Kasumi-1 (cell line): ENCODE results near the gene TEX29.

Source experiments
- DNase-seq, 2 experiments: peaks; one replicate each; lab custom pipeline; 2025; lab: John Stamatoyannopoulos, UW

TEX29 gene

DNA sequence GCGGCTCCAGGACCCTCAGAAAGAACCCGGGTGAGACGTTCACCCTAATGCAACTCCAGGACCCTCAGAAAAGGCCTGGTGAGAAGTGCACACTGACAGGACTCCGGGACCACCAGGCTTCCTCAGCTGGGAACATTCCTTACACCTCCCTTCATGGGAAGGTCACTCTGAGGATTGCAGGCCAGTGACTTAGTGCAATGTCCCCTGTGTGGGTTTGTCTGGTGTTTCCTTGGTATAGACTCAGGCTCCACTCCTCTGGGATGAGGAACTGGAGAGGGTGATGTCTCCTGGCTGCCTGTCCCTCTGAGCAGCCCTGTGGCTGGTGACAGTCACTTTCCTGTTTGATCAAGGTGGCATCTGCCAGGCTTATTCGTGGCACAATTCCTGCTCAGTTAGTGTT, 49.7 kb downstream of the TEX29 start:
- DNase-seq, result no peak

DNA sequence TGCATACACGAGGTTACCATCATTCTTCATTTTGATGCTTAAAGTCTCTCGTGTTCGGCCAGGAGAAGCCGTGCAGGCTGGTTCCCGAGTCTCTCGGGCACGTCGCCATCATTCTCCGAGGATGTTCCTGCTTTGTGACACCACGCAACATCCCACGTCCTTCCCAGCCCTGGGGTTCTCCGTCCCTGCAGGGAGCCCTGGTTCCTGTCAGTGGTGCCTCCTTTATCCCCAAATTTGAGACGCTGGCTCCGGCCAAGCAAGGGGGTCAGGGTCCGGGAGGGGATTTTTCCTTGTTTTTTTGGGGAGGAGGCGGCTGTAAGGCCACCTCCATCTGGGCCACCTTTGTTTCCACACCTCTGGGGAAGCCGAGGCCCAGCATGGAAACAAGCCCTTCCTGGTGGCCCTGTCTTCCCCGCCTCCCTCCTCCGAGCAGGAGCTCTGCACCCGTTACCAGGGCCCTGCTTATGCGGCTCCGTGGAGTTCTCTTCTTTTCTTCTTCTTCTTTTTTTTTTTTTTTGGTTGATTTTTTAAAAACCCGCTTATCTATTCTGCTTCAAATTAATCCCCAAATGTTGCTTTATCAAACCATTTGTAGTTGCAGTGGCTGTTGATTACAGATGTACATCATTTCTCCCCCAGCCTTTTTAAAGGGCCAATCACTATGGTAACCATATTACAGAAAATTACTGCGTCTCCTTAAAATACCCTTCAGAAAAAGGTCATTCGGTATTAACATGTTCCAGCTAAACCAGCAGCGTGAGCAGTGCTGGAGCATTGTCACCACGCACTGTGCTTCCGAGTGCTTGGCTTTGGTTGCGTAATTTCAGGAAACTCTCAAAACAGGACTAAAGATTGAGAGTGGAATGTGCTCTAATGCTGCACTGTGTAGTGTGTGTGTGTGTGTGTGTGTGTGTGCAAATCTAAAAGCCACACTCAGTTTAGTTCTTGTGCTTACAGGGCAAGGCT, 50.4 kb downstream of the TEX29 start:
- DNase-seq, result no peak

DNA sequence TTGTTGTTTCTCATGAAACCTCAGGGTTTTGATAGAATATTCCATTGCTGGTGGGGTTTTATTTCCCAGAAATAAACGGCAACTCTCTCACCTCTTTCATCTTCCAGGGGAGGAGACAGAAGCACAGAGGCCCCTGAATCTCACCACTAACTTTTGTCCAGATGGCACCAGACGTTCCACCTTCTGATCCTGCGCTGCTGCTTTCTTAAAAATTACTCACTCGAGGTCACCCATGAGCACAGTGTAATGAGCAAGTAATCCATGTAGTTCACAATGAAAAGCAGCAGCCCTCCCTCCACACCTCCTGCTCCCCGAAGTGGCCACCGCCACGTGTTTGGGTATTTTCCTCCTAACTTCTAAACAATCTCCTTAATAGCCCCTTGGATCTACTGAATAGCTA, 51.3 kb downstream of the TEX29 start:
- DNase-seq, result no peak

DNA sequence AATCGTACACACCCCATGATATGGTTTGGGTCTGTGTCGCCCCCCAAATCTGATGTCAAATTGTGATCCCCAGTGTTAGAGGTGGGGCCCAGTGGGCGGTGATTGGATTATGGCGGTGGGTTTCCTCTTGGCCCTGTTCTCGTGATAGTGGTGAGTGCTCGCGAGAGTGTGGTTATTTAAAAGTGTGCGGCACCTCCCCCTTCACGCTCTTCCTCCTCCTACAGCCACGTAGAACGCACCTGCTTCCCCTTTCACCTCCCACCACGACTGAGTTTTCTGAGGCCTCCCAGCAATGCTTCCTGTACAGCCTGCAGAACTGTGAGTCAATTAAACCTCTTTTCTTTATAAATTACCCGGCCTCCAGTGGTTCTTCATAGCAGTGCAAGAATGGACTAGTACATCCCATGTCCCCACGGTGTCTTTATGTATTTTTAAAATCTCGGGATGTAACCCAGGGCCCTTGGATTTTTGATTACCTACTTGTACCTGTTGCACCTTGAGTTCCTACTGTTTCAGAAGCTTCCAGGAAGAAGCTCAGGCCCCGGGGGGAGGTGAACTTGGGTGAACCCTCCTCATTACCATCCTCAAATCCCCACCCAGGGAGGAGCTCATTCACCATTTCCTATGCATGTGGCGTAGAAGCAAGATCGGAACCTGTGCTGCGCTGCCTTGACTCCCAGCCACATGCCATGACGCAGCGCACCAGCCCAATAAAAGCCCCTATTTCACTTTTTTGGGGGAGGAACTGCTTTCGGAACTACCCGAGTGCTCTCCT, 52.4 kb downstream of the TEX29 start:
- DNase-seq, result no peak

DNA sequence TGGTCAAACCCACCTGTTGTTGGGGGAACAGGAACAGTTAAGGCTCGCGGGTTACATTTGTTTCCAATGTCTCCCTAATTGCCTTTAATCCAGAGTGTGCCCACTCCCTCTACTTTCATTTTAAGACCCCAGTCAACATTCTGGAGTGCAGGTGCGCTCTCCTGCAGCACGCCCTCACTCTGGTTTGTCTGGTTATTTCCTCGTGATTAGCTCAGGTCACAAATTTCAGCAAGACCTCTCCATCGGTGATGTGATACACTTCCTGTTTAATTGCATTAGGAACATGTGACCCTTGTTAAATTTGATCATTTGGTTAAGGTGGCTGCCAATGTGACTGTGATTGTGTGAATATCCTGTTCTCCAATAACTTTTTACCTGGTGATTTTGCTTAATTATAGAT, 53.0 kb downstream of the TEX29 start:
- no peak for DNase-seq

DNA sequence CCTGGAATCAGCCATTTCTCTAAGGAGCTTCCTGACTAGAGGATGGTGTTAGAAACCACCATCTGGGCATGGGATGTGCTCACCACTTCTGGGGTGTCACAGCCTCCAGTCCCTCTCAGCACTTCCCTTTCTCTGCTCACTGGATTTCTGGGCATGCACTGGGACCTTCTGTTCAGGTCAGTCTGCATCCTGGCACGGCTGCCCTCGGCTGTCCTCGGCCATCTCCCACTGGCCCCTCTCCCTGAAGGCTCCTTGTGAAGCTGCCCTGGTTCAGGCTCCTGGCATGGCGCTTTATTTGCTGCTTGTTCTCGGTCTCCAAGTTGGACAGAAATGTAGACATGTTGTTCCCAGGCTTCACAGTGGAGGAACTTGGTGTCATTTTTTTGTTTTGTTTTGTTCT, 60.0 kb downstream of the TEX29 start:
- DNase-seq, result no peak

DNA sequence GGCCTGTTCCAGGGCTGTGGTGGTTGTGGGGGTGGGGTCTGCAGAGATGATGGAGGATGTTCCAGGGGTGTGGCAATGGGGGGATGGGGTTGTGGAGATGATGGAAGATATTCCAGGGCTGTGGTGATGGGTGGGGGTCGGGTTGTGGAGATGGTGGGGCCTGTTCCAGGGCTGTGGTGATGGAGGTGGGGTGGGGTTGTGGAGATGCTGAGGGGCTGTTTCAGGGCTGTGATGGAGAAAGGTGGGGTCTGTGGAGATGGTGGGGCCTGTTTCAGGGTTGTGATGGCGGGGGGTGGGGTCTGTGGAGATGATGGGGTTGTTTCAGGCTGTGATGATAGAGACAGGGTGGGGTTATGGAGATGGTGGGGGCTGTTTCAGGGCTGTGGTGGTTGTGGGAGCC, 62.0 kb downstream of the TEX29 start:
- DNase-seq, result no peak

DNA sequence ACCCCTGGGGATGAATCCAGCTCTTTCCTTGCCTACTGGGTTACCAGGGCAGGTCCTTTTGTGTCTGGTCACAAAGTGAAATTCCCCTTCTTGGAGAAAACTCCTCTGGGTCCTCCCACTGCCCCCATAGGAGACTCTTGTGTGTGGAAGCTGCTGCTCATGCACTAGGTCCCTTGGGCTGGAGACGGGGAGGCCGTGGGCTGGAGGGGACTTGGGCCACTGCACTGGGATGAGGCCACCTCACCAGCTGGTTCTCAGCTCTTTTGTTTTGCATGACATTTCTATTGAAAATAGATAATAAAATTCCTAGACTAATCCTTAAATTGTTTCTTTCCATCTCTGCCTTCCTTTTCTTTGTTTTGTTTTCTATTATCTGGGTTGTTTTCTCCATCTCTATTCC, 62.4 kb downstream of the TEX29 start:
- no peak for DNase-seq

DNA sequence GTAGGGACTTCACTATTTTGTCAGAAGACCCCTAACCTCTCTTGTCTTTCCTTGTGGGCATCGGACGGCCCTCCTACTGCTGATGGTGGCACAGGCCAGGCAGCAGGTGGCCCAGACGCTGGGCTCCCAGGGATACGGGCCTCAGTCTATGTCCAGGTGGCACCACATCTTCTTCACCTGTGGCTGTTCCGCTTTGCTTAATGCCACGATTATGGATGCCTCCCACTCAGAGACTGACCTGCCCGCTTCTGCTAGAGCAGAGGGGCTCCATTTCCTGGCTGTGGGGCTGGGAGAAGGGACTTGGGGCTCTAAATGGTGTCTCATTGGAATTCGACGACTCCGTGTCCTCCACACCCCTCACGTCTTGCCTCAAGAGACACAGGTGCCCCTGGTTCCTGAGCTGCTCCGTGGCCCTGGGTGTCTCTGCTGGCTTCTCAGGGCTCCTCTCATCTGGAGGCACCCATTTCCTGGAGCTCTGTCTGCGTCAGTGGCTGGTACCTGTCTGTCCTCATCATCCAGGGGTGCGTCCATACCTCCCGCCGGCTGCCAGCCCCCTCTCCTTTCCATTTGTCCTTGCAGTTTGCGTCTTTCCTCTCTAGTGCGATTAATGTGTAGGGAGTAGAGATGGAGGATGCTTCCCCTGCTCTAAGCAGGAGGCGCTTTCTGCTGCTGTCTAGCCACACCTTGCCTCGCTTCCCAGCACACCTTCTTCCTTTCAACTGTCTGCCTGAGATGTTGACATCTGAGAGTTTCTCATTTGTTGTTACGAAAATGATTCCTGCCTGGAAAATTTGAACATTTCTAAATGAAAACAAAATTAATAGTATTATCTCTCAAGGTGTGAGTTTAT, 63.4 kb downstream of the TEX29 start:
- DNase-seq, result no peak

DNA sequence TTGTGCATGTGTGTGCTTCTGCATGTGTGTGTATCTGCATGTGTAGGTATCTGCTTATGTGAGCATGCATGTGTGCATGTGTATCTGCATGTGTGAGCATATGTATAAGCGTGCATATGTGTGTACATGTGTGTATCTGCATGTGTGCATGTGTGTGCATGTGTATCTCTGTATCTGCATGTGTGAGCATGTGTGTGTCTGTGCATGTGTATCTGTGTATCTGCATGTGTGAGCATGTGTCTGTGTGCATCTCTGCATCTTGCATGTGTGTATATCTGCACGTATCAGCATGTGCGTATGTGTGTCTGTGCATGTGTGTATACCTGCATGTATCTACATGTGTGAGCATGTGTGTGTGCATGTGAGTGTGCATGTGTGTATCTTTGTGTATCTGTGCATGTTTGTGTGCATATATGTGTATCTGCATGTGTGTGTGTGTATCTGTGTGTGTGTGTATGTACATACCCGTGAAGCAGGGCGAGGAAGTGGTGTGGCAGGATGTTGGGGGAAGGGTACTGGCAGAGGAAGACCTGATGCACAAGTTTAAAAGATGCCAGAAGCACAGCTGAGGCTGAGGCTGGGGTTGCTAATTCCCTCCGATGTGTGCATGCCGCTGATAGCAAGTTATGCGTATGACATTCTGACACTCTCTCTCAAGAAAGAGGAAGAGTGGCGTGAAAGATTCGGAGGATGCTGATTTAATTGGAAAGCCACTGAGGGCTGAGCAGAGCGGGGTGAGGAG, 64.2 kb downstream of the TEX29 start:
- DNase-seq, result no peak

DNA sequence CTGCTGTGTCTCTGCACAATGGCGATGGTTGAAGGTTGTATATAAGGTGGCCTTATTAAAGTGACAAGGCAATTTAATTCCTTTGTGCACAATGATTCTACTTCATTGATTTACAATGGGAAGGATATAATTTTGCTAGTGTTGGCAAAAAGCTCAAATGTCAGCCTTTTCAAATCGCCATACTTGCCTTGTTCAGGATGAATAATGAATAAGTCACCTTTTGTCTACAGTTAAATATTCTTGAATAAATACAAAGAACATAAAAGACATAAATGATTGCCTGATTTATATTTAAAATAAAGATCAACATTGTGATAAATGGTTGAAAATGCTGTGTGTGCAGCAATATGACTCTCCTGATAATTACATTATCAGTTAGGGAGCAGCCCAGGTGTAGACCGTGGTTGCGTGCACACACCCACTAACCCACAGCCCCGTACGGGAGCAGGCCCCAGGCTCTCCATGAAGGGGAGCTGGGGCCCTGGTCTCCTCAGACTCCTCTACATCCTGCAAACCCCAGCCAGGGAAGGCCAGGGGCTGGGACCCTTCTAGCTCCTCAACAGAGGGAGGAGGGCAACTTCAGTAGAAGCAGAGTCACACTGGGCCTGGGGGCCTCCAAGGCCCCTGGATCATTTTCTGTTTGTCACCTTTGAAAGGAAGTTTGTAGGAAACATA, 64.9 kb downstream of the TEX29 start:
- no peak for DNase-seq

DNA sequence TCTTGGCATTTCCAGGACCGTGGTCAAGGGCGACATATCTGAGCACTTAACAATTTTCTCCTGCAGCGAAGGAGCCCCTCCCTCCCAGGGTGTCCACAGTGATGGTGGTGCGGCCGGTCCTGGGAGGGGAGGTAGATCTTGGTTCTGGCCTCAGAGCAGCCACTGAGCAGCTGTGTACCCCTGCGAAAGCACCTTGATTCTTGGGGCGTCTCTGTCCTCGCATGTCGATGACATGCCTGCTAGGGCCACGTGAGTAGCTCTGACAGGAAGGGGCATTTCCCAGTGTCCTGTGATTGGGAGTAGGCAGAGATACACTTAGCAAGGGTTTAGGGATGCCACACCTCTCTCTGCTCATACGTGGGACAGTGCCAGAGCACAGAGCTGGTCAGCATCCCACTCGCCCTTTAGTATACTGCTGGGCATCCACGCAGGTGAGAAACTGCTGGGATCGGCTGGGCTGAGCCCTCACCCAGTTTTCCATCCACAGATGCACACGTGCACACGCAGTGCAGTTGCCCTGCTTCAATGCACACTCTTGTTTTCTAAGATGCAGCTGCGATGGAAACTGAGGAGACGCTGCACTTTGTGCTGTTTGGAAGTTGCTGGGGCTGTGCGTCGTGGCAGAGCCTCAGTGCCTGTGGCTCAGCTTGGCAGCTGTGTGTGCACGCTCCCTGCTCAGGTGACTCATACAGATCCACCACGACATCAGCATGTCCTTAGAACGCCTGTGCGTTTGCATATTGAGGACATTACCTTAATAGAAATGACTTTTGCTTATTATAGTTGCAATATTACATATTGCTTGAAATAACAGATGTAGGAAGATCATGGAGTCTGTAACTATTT, 66.8 kb downstream of the TEX29 start:
- no peak for DNase-seq

DNA sequence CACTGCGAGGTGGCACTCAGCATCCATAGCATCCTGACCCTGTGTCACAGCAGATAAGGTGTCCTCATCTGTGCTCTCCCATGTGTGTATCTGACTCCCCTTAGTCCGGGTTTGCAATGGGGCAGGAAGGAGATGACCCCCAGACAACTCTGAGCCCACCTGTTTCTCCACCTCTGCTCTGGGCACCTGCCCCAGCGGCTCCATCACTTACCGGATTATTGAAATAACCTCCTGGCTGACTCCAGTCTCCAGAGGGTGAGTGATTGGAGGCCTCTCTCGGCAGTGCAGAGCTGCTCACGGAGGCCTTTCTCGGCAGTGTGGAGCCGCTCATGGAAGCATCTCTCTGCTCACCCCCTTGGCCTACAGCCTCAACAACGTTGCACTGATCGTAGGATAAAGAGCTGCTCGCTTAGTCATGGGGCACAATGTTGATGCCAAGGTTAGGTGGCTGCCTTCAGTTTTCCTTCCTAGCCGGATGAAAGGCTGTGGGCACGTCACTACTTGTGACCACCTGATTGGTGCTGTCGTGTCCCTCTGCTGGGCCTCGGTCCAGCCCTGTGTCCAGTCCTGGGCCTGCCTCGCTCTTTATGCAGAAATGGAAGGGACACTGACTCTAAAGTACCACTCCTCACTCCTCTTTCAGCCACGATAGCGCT, 67.6 kb downstream of the TEX29 start:
- no peak for DNase-seq

DNA sequence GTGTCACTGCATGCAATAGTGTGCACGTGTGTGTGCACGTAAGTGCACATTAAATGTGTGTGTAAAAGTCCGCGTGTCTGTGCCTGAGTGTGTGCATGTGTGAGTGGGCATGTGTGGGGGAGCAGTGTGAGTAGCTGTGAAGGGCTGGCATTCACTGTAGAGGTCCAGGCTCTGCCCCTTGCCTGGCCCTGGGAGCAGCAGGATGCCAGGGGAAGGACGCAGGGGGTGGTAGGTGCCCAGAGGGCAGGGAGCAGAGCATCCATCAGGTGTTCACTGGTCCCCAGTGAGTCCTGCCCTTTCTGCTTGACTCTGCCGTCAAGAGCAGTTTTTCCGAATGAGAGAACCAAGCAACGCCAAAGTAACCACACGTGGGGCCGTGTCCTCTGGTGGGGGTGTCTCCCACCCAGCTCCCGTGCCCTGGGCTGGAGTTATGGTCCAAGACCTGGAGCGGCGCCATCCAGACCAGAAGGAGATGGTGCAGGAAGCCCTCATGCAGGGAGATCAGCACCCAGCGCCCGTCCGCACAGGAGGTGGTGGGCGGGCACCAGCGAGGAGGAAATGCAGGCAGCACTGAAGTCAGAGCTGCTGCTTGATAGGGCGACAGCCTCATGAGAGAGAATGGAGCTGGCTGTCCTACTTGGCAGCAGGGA, 68.5 kb downstream of the TEX29 start:
- no peak for DNase-seq

DNA sequence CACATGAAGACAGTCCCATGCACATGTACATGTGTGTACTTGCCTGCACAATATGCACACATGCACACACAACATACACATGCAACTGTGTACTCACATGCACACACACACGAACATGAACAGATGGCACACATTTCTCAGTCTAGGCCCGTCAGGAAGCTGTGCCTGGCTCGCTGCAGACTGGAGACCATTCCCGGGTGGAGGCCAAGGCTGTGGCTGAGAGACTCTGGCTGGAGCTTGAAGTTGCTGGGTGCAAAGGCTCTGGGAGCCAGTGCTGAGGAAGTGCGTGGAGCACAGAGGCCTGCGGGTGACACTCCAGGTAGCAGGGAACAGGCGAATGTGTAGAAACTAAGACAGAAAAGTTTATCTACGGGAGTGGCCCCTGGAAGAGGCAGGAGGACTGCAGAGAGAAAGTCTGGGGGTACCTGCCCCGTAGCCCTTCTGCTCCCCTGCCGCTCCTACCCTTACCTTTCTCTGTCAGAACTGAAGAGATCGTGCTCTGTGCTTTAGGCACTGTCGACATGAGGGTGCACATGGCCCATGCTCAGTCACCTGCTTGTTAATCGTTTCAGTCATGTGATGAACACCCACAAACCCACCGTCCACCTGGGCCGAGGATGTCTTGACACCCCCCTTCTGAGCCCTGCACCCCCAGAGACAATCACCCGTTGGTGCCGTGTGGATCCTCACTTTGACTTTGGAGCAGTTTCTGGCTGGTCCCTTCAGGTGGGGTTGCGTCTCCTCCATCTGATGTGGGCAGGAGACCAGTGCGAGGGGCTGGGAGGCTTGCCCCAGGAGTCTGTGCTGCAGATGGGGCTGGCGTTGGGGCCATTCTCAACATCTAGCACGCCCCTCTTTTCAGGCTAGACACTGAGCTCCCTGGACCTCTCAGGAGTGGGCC, 69.4 kb downstream of the TEX29 start:
- DNase-seq, result no peak

DNA sequence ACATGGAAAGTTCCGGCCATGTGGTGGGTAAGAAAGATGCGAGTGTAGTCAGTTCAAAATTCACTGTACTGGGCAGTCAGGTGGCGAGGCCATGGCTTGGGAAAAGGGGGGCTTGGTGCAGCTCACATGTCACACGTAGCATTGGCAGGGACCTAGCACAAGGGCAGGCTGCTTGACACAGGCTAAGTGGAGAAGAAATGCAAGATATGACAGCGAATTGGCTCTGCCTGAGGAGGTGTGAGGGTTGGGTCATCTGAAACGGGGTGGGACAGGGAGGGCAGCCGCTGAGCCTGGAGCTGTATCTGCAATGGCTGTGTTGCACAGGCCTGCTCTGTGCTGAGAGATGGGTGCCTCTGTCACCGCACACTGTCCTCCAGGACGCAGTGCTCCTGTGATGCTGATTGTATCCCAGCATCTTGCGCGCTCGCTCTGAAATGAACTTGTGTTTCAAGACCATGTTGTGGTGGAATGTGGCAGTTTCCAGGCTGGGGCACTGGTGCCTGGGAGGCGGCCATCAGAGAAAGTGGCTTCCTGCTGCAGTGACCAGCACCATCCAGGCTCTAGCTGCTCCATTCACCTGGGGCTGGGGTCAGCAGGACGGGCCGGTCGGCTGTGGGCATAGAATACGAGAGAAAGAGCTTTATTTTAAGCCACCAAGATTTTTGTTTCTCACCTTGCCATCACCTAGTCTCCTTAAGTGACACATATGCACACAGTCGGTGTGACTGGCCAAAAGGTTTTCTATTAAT, 70.3 kb downstream of the TEX29 start:
- DNase-seq, result no peak

DNA sequence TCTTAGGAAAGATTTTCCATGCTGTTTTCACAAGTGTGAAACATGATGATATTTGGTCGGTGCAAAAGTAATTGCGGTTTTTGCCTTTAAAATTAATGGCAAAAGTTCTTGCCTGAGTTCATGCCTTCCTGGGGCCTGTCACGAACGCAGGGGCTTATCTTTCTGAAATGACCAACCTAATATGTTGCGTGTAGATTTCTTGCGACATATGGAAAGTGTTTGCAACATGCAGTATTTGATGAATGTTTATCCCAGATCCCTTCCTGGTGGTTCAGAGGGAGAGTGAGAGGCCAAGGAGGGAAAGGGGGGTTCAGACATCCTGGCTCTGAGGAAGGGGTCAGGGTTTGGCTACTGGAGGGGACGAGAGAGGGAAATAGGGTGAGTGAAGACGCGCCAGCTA, 72.0 kb downstream of the TEX29 start:
- no peak for DNase-seq
